OCI-LY1 (cell line): ENCODE measurements around the gene PRKCA.

Experiments used
- CTCF ChIP-seq: fragments of 200-600 bp; sonication (generic), shearing (Covaris generic); IDR thresholded peaks from 2 replicates; pipeline ENCODE4 v1.5.1; 2017; ENCODE audit warnings: mild to moderate bottlenecking, antibody characterized with exemption, low read length, moderate library complexity, mixed read lengths
- EZH2 ChIP-seq: fragments of 200-600 bp; sonication (generic), shearing (Covaris generic); IDR thresholded peaks from 2 replicates; pipeline ENCODE4 v1.8.0; 2017; ENCODE audit warnings: borderline replicate concordance, mixed run types, mild to moderate bottlenecking, antibody characterized with exemption, low read length, moderate library complexity, mixed read lengths

- no peak for TF ChIP-seq CTCF
- no peak for TF ChIP-seq EZH2
Measured at GRCh38 chr17:66714046-66715023, 411.9 kb downstream of the PRKCA start.
